ENCODE data around the gene LCE7A.

LCE7A gene

GRCh38 chr1:152836870-152837269 lies 22.9 kb upstream of the LCE7A start:
- no peak for DNase-seq (ENCODE audit: low read depth in 2 of 2)
- TF ChIP-seq, protein P1, sequence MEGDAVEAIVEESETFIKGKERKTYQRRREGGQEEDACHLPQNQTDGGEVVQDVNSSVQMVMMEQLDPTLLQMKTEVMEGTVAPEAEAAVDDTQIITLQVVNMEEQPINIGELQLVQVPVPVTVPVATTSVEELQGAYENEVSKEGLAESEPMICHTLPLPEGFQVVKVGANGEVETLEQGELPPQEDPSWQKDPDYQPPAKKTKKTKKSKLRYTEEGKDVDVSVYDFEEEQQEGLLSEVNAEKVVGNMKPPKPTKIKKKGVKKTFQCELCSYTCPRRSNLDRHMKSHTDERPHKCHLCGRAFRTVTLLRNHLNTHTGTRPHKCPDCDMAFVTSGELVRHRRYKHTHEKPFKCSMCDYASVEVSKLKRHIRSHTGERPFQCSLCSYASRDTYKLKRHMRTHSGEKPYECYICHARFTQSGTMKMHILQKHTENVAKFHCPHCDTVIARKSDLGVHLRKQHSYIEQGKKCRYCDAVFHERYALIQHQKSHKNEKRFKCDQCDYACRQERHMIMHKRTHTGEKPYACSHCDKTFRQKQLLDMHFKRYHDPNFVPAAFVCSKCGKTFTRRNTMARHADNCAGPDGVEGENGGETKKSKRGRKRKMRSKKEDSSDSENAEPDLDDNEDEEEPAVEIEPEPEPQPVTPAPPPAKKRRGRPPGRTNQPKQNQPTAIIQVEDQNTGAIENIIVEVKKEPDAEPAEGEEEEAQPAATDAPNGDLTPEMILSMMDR (IDR thresholded peaks at IDR 0.05; ENCODE audit: low read depth, low read length) = no peak
- H3K4me3 ChIP-seq (replicated peaks in 1 of 2; ENCODE audit: low read depth in 2 of 2, low read length in 2 of 2) = no peak overlapping the region

- TF ChIP-seq, protein P1 (IDR thresholded peaks at IDR 0.05; ENCODE audit: low read depth, low read length) = no peak
- no peak within 1 kb of the TSS for H3K4me3 ChIP-seq (replicated peaks in 1 of 2; ENCODE audit: low read depth in 2 of 2, low read length in 2 of 2)
- DNase-seq (ENCODE audit: low read depth in 2 of 2) = no peak
These were observed 17.2 kb upstream of the LCE7A start, which contains the start of gene LCE6A for GRCh38 chr1:152842556-152842955. Gene LCE6A, plus strand, starts transcription at chr1:152842856. Its CDS starts 665 bp downstream, at chr1:152843521.

- DNase-seq (ENCODE audit: low read depth in 2 of 2) = no peak
- no peak overlapping the region for H3K4me3 ChIP-seq (replicated peaks in 1 of 2; ENCODE audit: low read depth in 2 of 2, low read length in 2 of 2)
- TF ChIP-seq, protein P1 (IDR thresholded peaks at IDR 0.05; ENCODE audit: low read depth, low read length) = no peak
These were observed 4.1 kb upstream of the LCE7A start for GRCh38 chr1:152855661-152856060.

DNA sequence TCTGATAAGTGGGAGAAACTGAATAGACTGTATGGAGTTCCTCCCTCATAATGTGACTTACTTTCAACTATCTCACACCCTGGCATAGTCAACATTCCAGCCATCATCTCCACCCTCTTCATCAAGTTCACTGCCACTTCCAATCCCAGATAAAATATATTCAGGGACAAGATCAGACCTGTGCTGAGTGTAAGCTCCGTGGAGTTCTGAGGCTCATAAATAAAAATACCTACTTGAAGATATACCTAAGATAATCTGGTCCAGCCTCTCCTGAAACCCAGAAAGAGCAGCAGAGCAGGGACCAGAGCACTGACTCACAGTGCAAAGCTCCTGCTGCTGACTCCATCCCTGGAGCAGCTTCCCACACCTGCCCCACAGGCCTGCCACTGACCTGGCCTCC lies 1.7 kb upstream of the LCE7A start:
- no peak for DNase-seq (ENCODE audit: low read depth in 2 of 2)

DNA sequence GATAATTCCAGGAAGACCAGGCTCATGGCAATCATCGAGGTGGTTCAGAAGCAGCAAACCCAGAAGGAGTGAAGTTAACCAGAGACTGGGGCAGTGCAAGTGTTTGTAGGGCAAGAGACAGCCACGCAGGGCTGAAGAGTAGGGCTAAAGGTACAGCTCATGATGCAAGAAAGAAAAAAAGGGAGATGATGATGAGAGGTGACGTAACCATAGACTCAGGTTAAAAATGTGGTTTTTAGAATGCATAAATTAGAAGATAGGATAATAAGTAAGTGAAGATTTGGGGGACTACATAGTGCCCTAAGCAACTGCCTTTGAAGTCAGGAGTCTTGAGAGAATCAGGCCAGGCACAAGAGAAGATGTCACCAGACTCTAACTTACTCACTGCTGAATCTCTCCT lies 333 bp downstream of the LCE7A start:
- TF ChIP-seq, protein P1 (IDR thresholded peaks at IDR 0.05; ENCODE audit: low read depth, low read length) = no peak
- no peak overlapping the region for H3K4me3 ChIP-seq (replicated peaks in 1 of 2; ENCODE audit: low read depth in 2 of 2, low read length in 2 of 2)

More for the DNA sequence above, 1.7 kb upstream of the LCE7A start:
- no peak overlapping the region for H3K4me3 ChIP-seq (replicated peaks in 1 of 2; ENCODE audit: low read depth in 2 of 2, low read length in 2 of 2)
- TF ChIP-seq, protein P1 (IDR thresholded peaks at IDR 0.05; ENCODE audit: low read depth, low read length) = no peak

DNA sequence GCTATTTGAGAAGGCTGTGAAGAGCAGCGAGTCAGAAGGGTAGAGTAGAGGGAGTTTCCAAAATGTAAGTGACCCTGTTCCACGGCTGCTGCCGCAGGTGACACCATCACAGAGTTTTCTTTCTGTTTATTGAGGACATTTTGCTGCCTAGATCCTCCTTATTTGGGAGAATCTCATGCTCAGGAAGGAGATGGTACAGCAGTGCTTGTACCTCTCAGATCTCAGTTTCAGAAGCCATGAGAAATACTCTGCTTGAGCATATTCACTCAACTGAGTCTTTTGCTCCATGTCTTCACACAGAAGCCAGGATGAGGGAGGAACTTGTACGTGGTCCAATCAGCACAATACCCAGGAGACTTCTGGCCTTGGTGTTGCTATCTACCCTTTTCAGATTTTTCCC lies 1.6 kb downstream of the LCE7A start:
- no peak overlapping the region for H3K4me3 ChIP-seq (replicated peaks in 1 of 2; ENCODE audit: low read depth in 2 of 2, low read length in 2 of 2)
- DNase-seq (ENCODE audit: low read depth in 2 of 2) = no peak
- TF ChIP-seq, protein P1 (IDR thresholded peaks at IDR 0.05; ENCODE audit: low read depth, low read length) = no peak

More for the DNA sequence above, 333 bp downstream of the LCE7A start:
- DNase-seq (ENCODE audit: low read depth in 2 of 2) = no peak

DNA sequence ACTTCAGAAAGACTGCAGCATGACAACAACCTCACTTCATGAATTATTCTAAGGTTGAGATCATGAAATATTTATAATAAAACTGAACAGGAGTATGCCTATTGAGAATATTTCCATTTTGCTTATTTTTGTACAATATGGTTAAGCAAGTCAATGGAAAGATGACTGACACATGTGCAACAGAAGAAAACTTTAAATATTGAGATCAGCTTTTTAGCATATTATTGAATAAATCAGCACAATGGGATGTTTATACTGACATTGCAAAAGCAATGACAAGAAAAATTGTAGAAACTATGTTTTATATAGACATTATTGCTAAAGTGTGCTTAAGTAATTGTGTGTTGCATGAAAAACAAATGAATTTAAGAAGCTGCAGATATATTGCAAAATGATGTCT lies 4.6 kb downstream of the LCE7A start:
- DNase-seq (ENCODE audit: low read depth in 2 of 2) = no peak
- TF ChIP-seq, protein P1 (IDR thresholded peaks at IDR 0.05; ENCODE audit: low read depth, low read length) = no peak
- H3K4me3 ChIP-seq (replicated peaks in 1 of 2; ENCODE audit: low read depth in 2 of 2, low read length in 2 of 2) = no peak overlapping the region
